ENCODE results near the gene CEACAM16. TPM values are rescaled to one million over a fixed set of nuclear protein-coding genes. Genes with fewer than 3 reads are reported as not detected.
A peak's percentile ranks its signal among the peaks of the same experiment; 100 is the strongest.

Gene CEACAM16
- total and polyA plus RNA-seq, 5 experiments from 2014 or later, result not detected

DNA sequence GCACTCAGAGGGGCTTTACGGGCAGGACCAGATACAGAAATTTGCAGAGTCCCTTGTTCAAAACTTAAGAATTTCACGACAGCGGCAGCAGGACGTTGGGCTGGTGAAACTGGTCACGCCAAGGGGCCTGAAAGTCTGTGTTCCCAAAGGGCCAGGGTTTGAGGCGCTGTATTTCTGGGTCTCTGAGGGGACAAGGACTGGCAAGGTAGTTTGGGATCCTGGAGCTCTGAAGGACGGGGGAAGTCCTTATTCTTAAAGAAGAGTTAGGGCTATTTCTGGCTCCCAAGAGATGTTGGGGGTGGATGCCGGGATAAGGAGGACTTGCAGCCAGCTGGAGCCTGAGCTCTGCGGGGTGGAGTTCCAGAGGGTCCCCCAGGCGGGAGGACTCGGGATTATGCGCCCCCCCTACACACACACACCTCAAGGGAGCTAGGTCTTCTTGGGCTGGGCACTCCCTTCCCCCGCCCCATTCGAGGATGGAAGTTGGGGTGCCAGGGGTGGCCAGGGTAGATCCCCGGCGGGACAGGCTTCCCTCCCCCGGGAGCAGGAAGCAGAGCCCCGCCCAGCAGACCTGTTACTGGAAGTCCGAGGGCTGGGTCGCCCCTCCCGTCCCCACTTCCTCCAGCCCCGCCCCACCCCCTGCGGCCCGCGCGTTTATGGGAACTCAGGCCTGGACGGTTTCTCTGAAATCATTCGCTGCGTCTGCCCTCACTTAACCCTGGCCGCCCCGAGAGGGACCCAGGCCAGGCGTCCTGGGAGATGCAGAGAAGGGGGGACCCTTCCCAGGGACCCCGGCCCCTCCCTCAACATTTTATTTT is 55.2 kb downstream of the CEACAM16 start:
- Mint-ChIP-seq H3K36me3 (peaks cover 0 to 29% (median 4%) of the 10 kb centered on the region in 3 donors), H3K9me3 (no peaks in the 10 kb centered on the region), H3K4me3 (peak overlapping the region; percentile 88 to 97 (median 93)), H3K27me3 (peaks cover 0 to 2% (median 0%) of the 10 kb centered on the region in 5 donors), H3K27ac (peak overlapping the region; percentile 89 to 100 (median 98)), H3K4me1 (peaks cover 29 to 74% (median 63%) of the 10 kb centered on the region in 4 donors)
- DNase-seq (peak in 8 of 10 donors; percentile 23 to 67 (median 38)), ATAC-seq (peak; percentile 32 to 35)
- POLR2A ChIA-PET, result interaction anchor here (0.6 to 3.8 kb wide), 8 partner anchors 10 to 662 kb away, joined by 3 to 18 read pairs (median 4); partner anchors contain the start of gene PPP1R37

- no peaks in the 10 kb centered on the region for H3K9me3 Mint-ChIP-seq
- H3K4me1 Mint-ChIP-seq, result peaks cover 25 to 70% (median 60%) of the 10 kb centered on the region in 4 donors
- POLR2A ChIA-PET, result interaction anchor here (1.1 to 3.8 kb wide), 3 partner anchors 10 to 12 kb away, joined by 4 to 18 read pairs (median 12); no protein-coding TSS in a partner anchor
- peaks cover 0 to 2% (median 0%) of the 10 kb centered on the region in 5 donors for H3K27me3 Mint-ChIP-seq
- DNase-seq (no peak), ATAC-seq (no peak)
- peak overlapping the region; percentile 85 to 97 (median 93) for H3K4me3 Mint-ChIP-seq
- H3K27ac Mint-ChIP-seq, result peak overlapping the region; percentile 87 to 100 (median 98)
- peaks cover 0 to 33% (median 5%) of the 10 kb centered on the region in 3 donors for H3K36me3 Mint-ChIP-seq
These were observed 55.8 kb downstream of the CEACAM16 start for GRCh38 chr19:44754750-44755080.

DNA sequence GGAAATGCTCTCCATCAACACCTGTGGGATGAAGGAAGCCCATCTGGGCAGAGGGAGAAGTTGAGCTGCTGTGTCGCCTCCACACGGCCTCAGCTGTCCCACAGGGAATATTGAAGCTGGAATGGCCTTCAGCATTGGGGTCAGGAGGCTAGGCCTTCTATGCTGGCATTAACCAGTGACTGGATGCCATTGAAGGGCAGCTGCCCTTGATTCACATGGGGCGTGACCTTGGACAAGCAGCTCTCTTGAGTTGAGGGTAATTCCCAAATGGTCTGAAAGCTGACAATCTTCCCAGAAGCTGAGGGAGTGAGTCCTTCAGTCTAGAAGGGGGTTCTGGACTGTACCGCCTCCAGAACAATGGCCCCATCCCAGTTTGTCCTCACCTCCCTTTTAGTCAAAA is 56.3 kb downstream of the CEACAM16 start:
- H3K27me3 Mint-ChIP-seq, result peaks cover 0 to 2% (median 0%) of the 10 kb centered on the region in 5 donors
- peak overlapping the region; percentile 87 to 100 (median 98) for H3K27ac Mint-ChIP-seq
- POLR2A ChIA-PET, result interaction anchor here (1.1 to 3.8 kb wide), 2 partner anchors 10 to 11 kb away, joined by 4 to 18 read pairs; no protein-coding TSS in a partner anchor
- no peaks in the 10 kb centered on the region for H3K9me3 Mint-ChIP-seq
- H3K4me3 Mint-ChIP-seq, result peak overlapping the region; percentile 85 to 97 (median 93)
- ATAC-seq (no peak), DNase-seq (no peak)
- peaks cover 0 to 34% (median 9%) of the 10 kb centered on the region in 3 donors for H3K36me3 Mint-ChIP-seq
- H3K4me1 Mint-ChIP-seq, result peaks cover 25 to 70% (median 60%) of the 10 kb centered on the region in 4 donors

- H3K36me3 Mint-ChIP-seq, result peaks cover 0 to 34% (median 13%) of the 10 kb centered on the region in 3 donors
- peaks cover 0 to 2% (median 0%) of the 10 kb centered on the region in 5 donors for H3K27me3 Mint-ChIP-seq
- DNase-seq, result no peak
- POLR2A ChIA-PET, result interaction anchor here (1.3 to 3.8 kb wide), 2 partner anchors 10 to 13 kb away, joined by 5 to 18 read pairs; no protein-coding TSS in a partner anchor
- no peaks in the 10 kb centered on the region for H3K9me3 Mint-ChIP-seq
- peaks cover 19 to 70% (median 59%) of the 10 kb centered on the region in 4 donors for H3K4me1 Mint-ChIP-seq
- H3K27ac Mint-ChIP-seq, result peak overlapping the region; percentile 37 to 99 (median 84)
- no peak for ATAC-seq
- H3K4me3 Mint-ChIP-seq, result peak overlapping the region in 1 of 10 donors; percentile 54
These were observed 57.2 kb downstream of the CEACAM16 start for GRCh38 chr19:44756089-44756562.

DNA sequence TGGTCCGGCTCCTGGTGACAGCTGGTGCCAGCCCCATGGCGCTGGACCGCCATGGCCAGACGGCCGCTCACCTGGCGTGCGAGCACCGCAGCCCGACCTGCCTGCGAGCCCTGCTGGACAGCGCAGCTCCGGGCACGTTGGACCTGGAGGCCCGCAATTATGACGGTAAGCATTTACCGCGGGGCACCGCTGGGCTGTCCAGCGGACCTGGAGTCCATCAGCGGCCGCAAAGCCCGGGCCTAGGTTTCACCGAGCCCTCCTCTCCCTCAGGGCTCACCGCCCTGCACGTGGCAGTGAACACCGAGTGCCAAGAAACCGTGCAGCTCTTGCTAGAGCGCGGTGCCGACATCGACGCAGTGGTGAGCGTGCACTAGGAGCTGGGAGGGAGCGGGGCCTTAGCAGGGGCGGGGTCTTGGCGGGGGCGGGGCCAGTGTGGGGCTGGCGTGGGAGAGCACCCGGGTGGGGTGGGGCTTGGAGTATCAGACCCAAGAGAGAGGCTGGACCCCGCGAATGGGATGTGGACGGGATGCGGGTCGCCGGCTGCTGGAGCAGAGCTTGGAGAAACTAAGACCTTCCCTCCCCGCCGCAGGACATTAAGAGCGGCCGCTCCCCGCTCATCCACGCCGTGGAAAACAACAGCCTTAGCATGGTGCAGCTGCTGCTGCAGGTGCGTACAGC is 58.2 kb downstream of the CEACAM16 start:
- ATAC-seq (no peak), DNase-seq (no peak)
- H3K36me3 Mint-ChIP-seq, result peaks cover 0 to 26% (median 13%) of the 10 kb centered on the region in 3 donors
- POLR2A ChIA-PET, result interaction anchor here (1.3 to 1.5 kb wide), 2 partner anchors 14 kb away, joined by 4 to 5 read pairs; no protein-coding TSS in a partner anchor
- H3K4me3 Mint-ChIP-seq, result no peak overlapping the region
- peak overlapping the region in 4 of 10 donors; percentile 24 to 97 (median 65) for H3K27ac Mint-ChIP-seq
- peaks cover 19 to 65% (median 53%) of the 10 kb centered on the region in 4 donors for H3K4me1 Mint-ChIP-seq
- H3K9me3 Mint-ChIP-seq, result no peaks in the 10 kb centered on the region
- H3K27me3 Mint-ChIP-seq, result peaks cover 0 to 2% (median 0%) of the 10 kb centered on the region in 5 donors

DNA sequence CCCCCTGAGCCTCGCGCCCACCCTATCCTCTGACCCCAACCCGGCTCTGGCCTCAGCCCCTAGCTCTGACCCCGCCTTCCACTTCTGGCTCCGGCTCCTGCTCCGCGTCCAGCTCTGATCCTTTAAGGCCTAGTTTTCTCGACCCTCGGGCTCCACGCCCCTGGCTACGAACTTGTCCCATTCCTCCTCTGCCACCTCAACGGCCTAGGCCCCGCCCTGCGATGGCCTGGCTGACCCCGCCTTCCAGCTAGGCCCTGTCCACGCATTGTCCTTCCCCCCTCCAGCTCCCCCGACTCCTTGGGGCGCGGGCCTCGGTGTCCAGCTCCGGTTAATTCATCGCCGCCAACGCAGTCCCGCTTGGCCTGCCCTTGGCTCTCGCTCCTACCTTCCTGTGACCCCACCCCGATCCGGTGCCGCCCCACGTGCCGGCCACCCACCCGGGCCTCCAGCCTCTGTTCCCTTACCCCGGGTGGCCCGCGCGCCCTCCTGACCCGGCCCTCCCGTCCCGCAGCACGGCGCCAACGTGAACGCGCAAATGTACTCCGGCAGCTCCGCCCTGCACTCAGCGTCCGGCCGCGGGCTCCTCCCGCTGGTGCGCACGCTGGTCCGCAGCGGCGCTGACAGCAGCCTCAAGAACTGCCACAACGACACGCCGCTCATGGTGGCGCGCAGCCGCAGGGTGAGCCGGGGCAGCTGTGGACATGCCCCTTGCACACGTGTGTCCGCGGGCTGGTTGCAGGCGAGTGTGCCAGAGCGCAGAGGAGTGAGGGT is 59.0 kb downstream of the CEACAM16 start:
- H3K36me3 Mint-ChIP-seq, result peaks cover 0 to 20% (median 13%) of the 10 kb centered on the region in 3 donors
- peaks cover 14 to 64% (median 49%) of the 10 kb centered on the region in 4 donors for H3K4me1 Mint-ChIP-seq
- POLR2A ChIA-PET, result interaction anchor here (1.5 kb wide), 1 partner anchor 13 kb away, joined by 4 read pairs; no protein-coding TSS in a partner anchor
- H3K27ac Mint-ChIP-seq, result peak overlapping the region in 7 of 10 donors; percentile 33 to 87 (median 50)
- DNase-seq, result no peak
- peaks cover 0 to 2% (median 0%) of the 10 kb centered on the region in 5 donors for H3K27me3 Mint-ChIP-seq
- no peaks in the 10 kb centered on the region for H3K9me3 Mint-ChIP-seq
- H3K4me3 Mint-ChIP-seq, result peak overlapping the region in 1 of 10 donors; percentile 62
- no peak for ATAC-seq

DNA sequence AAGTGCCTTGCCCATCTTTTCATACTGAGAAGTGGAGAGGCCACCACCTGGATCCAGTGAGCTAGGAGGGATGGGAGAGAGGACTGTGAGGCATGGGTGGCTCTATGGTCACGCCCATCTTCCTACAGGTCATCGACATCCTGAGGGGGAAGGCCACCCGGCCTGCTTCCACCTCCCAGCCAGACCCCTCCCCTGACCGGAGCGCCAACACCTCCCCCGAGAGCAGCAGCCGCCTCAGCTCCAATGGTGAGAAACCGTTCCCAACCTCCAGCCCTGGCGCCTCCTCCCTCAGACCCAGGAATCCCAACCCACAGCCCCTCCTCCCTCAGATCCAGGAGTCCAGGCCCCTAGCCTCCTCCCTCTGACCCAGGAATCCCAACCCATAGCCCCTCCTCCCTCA is 59.6 kb downstream of the CEACAM16 start:
- no peaks in the 10 kb centered on the region for H3K9me3 Mint-ChIP-seq
- H3K4me3 Mint-ChIP-seq, result peak overlapping the region in 1 of 10 donors; percentile 62
- H3K27ac Mint-ChIP-seq, result peak overlapping the region in 6 of 10 donors; percentile 40 to 80 (median 46)
- no peak for DNase-seq
- no peak for ATAC-seq
- peaks cover 14 to 66% (median 46%) of the 10 kb centered on the region in 4 donors for H3K4me1 Mint-ChIP-seq
- POLR2A ChIA-PET, result no interaction called here
- H3K27me3 Mint-ChIP-seq, result no peaks in the 10 kb centered on the region
- H3K36me3 Mint-ChIP-seq, result peaks cover 0 to 20% (median 13%) of the 10 kb centered on the region in 3 donors

GRCh38 chr19:44759083-44759804 is 60.3 kb downstream of the CEACAM16 start:
- peak overlapping the region in 1 of 10 donors; percentile 36 for H3K4me3 Mint-ChIP-seq
- ATAC-seq (no peak), DNase-seq (no peak)
- H3K27ac Mint-ChIP-seq, result peak overlapping the region in 6 of 10 donors; percentile 69 to 91 (median 88)
- peaks cover 0 to 20% (median 13%) of the 10 kb centered on the region in 3 donors for H3K36me3 Mint-ChIP-seq
- no peaks in the 10 kb centered on the region for H3K9me3 Mint-ChIP-seq
- POLR2A ChIA-PET, result no interaction called here
- H3K4me1 Mint-ChIP-seq, result peaks cover 15 to 68% (median 47%) of the 10 kb centered on the region in 4 donors
- H3K27me3 Mint-ChIP-seq, result no peaks in the 10 kb centered on the region

Small RNAs within 50 kb of the gene (microRNA-seq; reads per million reads assigned to microRNA genes)
- gene MIR4531 (ENCODE audit: borderline microRNAs expressed) (not detected), gene MIR8085 (ENCODE audit: borderline microRNAs expressed) (not detected)

Other genes starting within 250 kb of the CEACAM16 start
- 10 to 100 TPM; 15.6 to 17.0 TPM for gene ZNF180, start 198.6 kb upstream of the CEACAM16 start, total RNA-seq
- 10 to 100 TPM in 1 of 3 donors, 1 to 10 TPM in 2; 6.5 to 10.4 (median 7.4) TPM for gene ZNF180, start 198.6 kb upstream of the CEACAM16 start, polyA plus RNA-seq
- not detected for gene CEACAM20, start 169.5 kb upstream of the CEACAM16 start, total RNA-seq
- gene CEACAM20, start 169.5 kb upstream of the CEACAM16 start, polyA plus RNA-seq, result not detected
- not detected for gene IGSF23, start 85.6 kb upstream of the CEACAM16 start, total RNA-seq
- gene IGSF23, start 85.6 kb upstream of the CEACAM16 start, polyA plus RNA-seq, result not detected
- gene PVR, start 55.2 kb upstream of the CEACAM16 start, total RNA-seq, result 1 to 10 TPM; 3.7 to 3.8 TPM
- 1 to 10 TPM in 1 of 3 donors, under 1 TPM in 2; 0.11 to 1.4 (median 0.37) TPM for gene PVR, start 55.2 kb upstream of the CEACAM16 start, polyA plus RNA-seq
- gene CEACAM19, start 27.7 kb upstream of the CEACAM16 start, total RNA-seq, result 1 to 10 TPM; 1.9 to 3.6 TPM
- gene CEACAM19, start 27.7 kb upstream of the CEACAM16 start, polyA plus RNA-seq, result under 1 TPM in 1 of 3 donors, not detected in 2; 0.14 TPM
- 1 to 10 TPM; 5.9 to 7.7 TPM for gene BCL3, start 49.6 kb downstream of the CEACAM16 start, total RNA-seq
- gene BCL3, start 49.6 kb downstream of the CEACAM16 start, polyA plus RNA-seq, result 1 to 10 TPM; 3.2 to 6.2 (median 3.5) TPM
- not detected for gene CBLC, start 78.7 kb downstream of the CEACAM16 start, total RNA-seq
- gene CBLC, start 78.7 kb downstream of the CEACAM16 start, polyA plus RNA-seq, result under 1 TPM in 1 of 3 donors, not detected in 2; 0.14 TPM
- gene BCAM, start 110.0 kb downstream of the CEACAM16 start, total RNA-seq, result not detected
- gene BCAM, start 110.0 kb downstream of the CEACAM16 start, polyA plus RNA-seq, result not detected
- under 1 TPM; 0.42 to 0.93 TPM for gene NECTIN2, start 147.1 kb downstream of the CEACAM16 start, total RNA-seq
- gene NECTIN2, start 147.1 kb downstream of the CEACAM16 start, polyA plus RNA-seq, result under 1 TPM in 1 of 3 donors, not detected in 2; 0.47 TPM
- gene TOMM40, start 192.1 kb downstream of the CEACAM16 start, total RNA-seq, result 10 to 100 TPM; 39.3 to 41.4 TPM
- gene TOMM40, start 192.1 kb downstream of the CEACAM16 start, polyA plus RNA-seq, result 10 to 100 TPM; 32.0 to 42.3 (median 33.7) TPM
- gene APOE, start 206.6 kb downstream of the CEACAM16 start, total RNA-seq, result 1 to 10 TPM; 2.9 to 3.6 TPM
- gene APOE, start 206.6 kb downstream of the CEACAM16 start, polyA plus RNA-seq, result not detected
- 1 to 10 TPM in 1 of 2 experiments, not detected in 1; 1.4 TPM for gene APOC1, start 215.5 kb downstream of the CEACAM16 start, total RNA-seq
- gene APOC1, start 215.5 kb downstream of the CEACAM16 start, polyA plus RNA-seq, result not detected
- not detected for gene APOC4, start 243.1 kb downstream of the CEACAM16 start, total RNA-seq
- not detected for gene APOC4, start 243.1 kb downstream of the CEACAM16 start, polyA plus RNA-seq
- gene APOC2, start 246.9 kb downstream of the CEACAM16 start, total RNA-seq, result not detected
- gene APOC2, start 246.9 kb downstream of the CEACAM16 start, polyA plus RNA-seq, result not detected